GM12878 (cell line): Measurements from ENCODE around the gene USP15. TPM values are rescaled to one million over a fixed set of nuclear protein-coding genes. Genes with fewer than 3 reads are reported as not detected.

Experiments used
- ATAC-seq: fragments of 200-7000 bp; cut with Tn5 transposase; 3 replicates; pipeline ENCODE4 v1.9.1; 2020; ENCODE audit warnings: mild to moderate bottlenecking, moderate library complexity
- BruUV-seq: library from RNA; stranded (reverse); fragments of 400-500 nt; replicated peaks from 2 replicates; lab custom pipeline; 2021; lab: Mats Ljungman, UMichigan
- CTCF ChIA-PET: fragments of 300-600 bp; sonication (Branson Sonifier 250); formaldehyde crosslinking; extraction: SDS; loops from one replicate; lab custom pipeline; 2021; ENCODE audit warnings: inconsistent platforms; lab: Yijun Ruan, JAX
- POLR2A ChIA-PET: fragments of 350-600 bp; formaldehyde crosslinking; extraction: SDS; loops from one replicate; lab custom pipeline; 2021; ENCODE audit warnings: inconsistent platforms; lab: Charles Lee
- RAD21 ChIA-PET: fragments of 300-600 bp; sonication (Branson Sonifier 250); formaldehyde crosslinking; loops from one replicate; lab custom pipeline; 2023; ENCODE audit warnings: antibody characterized with exemption; ENCODE audit not compliant: unreplicated experiment; lab: Charles Lee
- SMC1A ChIA-PET: fragments of 300-600 bp; sonication (Branson Sonifier 250); formaldehyde crosslinking; loops from one replicate; lab custom pipeline; 2023; ENCODE audit not compliant: unreplicated experiment, uncharacterized antibody; lab: Charles Lee
- DNase-seq: peaks from one replicate; pipeline ENCODE4 v3.0.0-alpha.2; 2011; ENCODE audit warnings: low read depth, low spot score
- FAIRE-seq: peaks from 3 replicates; lab custom pipeline; 2011; peaks lifted over from hg19 to GRCh38; lab: Jason Lieb, UNC
- H2AFZ ChIP-seq: 2 replicates; pipeline ENCODE4 v1.6.0; 2011; ENCODE audit warnings: low read depth, low read length, control low read depth; ENCODE audit not compliant: control insufficient read depth
- H3K27ac ChIP-seq: 2 replicates; pipeline ENCODE4 v1.5.1; 2011; ENCODE audit warnings: control low read depth; ENCODE audit not compliant: control insufficient read depth, insufficient read depth
- H3K27me3 ChIP-seq, 2 experiments: replicated peaks in 1 of 2; 2 replicates each; pipeline versions ENCODE4 v1.6.0 to v1.6.1; 2011; ENCODE audit warnings: low read length in 1 of 2; ENCODE audit not compliant: control insufficient read depth in 2 of 2, insufficient read depth in 2 of 2
- H3K36me3 ChIP-seq, 2 experiments: 2 replicates each; pipeline ENCODE4 v1.5.1; 2011; ENCODE audit warnings: low read length in 1 of 2; ENCODE audit not compliant: control insufficient read depth in 2 of 2, insufficient read depth in 2 of 2
- H3K4me1 ChIP-seq: 2 replicates; pipeline ENCODE4 v1.6.1; 2011; ENCODE audit warnings: mild to moderate bottlenecking, low read length, moderate library complexity, mixed read lengths; ENCODE audit not compliant: control insufficient read depth, insufficient read depth
- H3K4me2 ChIP-seq: 2 replicates; pipeline ENCODE4 v1.6.0; 2011; ENCODE audit warnings: control low read depth; ENCODE audit not compliant: control insufficient read depth, insufficient read depth
- H3K4me3 ChIP-seq: fragments of 200-600 bp; sonication (generic); 2 replicates; pipeline ENCODE4 v1.5.1; 2016
- H3K79me2 ChIP-seq: 2 replicates; pipeline ENCODE4 v1.6.0; 2011; ENCODE audit warnings: low read length; ENCODE audit not compliant: control insufficient read depth, insufficient read depth
- H3K9ac ChIP-seq: 2 replicates; pipeline ENCODE4 v1.8.0; 2011; ENCODE audit warnings: low read length, control low read depth, mixed read lengths; ENCODE audit not compliant: control insufficient read depth, insufficient read depth
- H3K9me3 ChIP-seq: replicated peaks from 3 replicates; pipeline ENCODE4 v1.5.1; 2011; ENCODE audit warnings: mild to moderate bottlenecking, low read length; ENCODE audit not compliant: control insufficient read depth, insufficient read depth
- H4K20me1 ChIP-seq: 2 replicates; pipeline ENCODE4 v1.6.0; 2011; ENCODE audit not compliant: control insufficient read depth, insufficient read depth
- JUNB ChIP-seq: IDR thresholded peaks from 2 replicates; pipeline ENCODE4 v1.6.1; 2016; ENCODE audit warnings: antibody characterized with exemption, mild to moderate bottlenecking
- POLR2AphosphoS5 ChIP-seq: IDR thresholded peaks from 2 replicates; pipeline ENCODE4 v1.6.1; 2011; ENCODE audit warnings: mild to moderate bottlenecking, low read length, inconsistent platforms
- RFX5 ChIP-seq: IDR thresholded peaks from 2 replicates; pipeline ENCODE4 v1.6.1; 2011; ENCODE audit warnings: low read depth, low read length, improper control_type of control experiment
- SUZ12 ChIP-seq: fragments of 200-600 bp; sonication (generic); IDR thresholded peaks from one replicate; pipeline ENCODE4 v1.6.1; 2018; ENCODE audit warnings: antibody characterized with exemption, mild to moderate bottlenecking; ENCODE audit not compliant: unreplicated experiment
- WGBS: methylation state at CpG from one replicate; pipeline ENCODE4 v1.1.6; 2016; ENCODE audit warnings: low lambda C conversion rate; ENCODE audit not compliant: insufficient replicate concordance, insufficient coverage; ENCODE audit errors: missing lambda C conversion rate; 5-methylcytosine and 5-hydroxymethylcytosine counted together
- in situ Hi-C: fragments of 300-500 bp; cut with MboI; formaldehyde crosslinking; loops from 9 replicates; pipeline ENCODE4 v1.14.3; 2018; ENCODE audit warnings: mixed read lengths
- intact Hi-C: fragments of 100-400 bp; cut with micrococcal nuclease; formaldehyde crosslinking; loops from one replicate; pipeline ENCODE4 v1.14.2; 2022; ENCODE audit not compliant: unreplicated experiment
- polyA plus RNA-seq, 11 experiments: library from polyadenylated mRNA; depleted of rRNA in 4 of 11; unstranded in 6 of 11; stranded (reverse) in 5 of 11; fragments of >200 nt; fragmentation: Nextera tagmentation in 4 of 11; fragmentation: Illumina TruSeq in 1 of 11; extraction: Ambion mirVana in 4 of 11; extraction: Trizol in 1 of 11; gene quantifications; 1 replicate in 1 of 11; 2 replicates in 10 of 11; pipeline versions ENCODE4 v1.2.1 to v1.2.3, GENCODE V29; 2011 to 2016; ENCODE audit warnings: inconsistent platforms in 2 of 11, missing spikeins in 2 of 11, low read depth in 1 of 11
- total RNA-seq, 4 experiments: library from RNA; depleted of rRNA in 3 of 4; stranded (reverse); fragments of >200 nt in 3 of 4; fragmentation: Illumina TruSeq in 1 of 4; extraction: Trizol in 1 of 4; gene quantifications; 2 replicates each; pipeline versions ENCODE4 v1.2.1 to v1.2.3, GENCODE V29; 2013 to 2021
- TF ChIP-seq, protein P1 (sequence below): fragments of 450-650 bp; IDR thresholded peaks from 2 replicates; pipeline ENCODE4 v1.6.1; 2016; ENCODE audit warnings: mild to moderate bottlenecking, moderate library complexity, borderline replicate concordance

USP15 gene
- total and polyA plus RNA-seq, 10 of the 15 experiments (the other 5 are each of a cell fraction or from before 2014, with no cell fraction given), result 57.6 to 101 (median 90.2) TPM

GRCh38 chr12:62306569-62307530, 46.6 kb downstream of the USP15 start:
- CTCF ChIA-PET, result no interaction called here
- FAIRE-seq (no peak), DNase-seq (no peak)
- intact Hi-C loops, result no loop called here
- 99% methylated on average over 7 of the region's 7 CpGs for WGBS
- TF ChIP-seq RFX5, result no peak
- TF ChIP-seq SUZ12, result no peak
- TF ChIP-seq JUNB, result no peak
- TF ChIP-seq POLR2AphosphoS5, result no peak
- TF ChIP-seq, protein P1, sequence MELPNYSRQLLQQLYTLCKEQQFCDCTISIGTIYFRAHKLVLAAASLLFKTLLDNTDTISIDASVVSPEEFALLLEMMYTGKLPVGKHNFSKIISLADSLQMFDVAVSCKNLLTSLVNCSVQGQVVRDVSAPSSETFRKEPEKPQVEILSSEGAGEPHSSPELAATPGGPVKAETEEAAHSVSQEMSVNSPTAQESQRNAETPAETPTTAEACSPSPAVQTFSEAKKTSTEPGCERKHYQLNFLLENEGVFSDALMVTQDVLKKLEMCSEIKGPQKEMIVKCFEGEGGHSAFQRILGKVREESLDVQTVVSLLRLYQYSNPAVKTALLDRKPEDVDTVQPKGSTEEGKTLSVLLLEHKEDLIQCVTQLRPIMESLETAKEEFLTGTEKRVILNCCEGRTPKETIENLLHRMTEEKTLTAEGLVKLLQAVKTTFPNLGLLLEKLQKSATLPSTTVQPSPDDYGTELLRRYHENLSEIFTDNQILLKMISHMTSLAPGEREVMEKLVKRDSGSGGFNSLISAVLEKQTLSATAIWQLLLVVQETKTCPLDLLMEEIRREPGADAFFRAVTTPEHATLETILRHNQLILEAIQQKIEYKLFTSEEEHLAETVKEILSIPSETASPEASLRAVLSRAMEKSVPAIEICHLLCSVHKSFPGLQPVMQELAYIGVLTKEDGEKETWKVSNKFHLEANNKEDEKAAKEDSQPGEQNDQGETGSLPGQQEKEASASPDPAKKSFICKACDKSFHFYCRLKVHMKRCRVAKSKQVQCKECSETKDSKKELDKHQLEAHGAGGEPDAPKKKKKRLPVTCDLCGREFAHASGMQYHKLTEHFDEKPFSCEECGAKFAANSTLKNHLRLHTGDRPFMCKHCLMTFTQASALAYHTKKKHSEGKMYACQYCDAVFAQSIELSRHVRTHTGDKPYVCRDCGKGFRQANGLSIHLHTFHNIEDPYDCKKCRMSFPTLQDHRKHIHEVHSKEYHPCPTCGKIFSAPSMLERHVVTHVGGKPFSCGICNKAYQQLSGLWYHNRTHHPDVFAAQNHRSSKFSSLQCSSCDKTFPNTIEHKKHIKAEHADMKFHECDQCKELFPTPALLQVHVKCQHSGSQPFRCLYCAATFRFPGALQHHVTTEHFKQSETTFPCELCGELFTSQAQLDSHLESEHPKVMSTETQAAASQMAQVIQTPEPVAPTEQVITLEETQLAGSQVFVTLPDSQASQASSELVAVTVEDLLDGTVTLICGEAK, result no peak
- TF ChIP-seq, all 136 proteins: peak for 0
- peaks cover 19% of the 10 kb centered on the region for H3K9me3 ChIP-seq
- H3K27ac ChIP-seq, result no peak overlapping the region
- in situ Hi-C loops, result no loop called here
- no peak overlapping the region for H2AFZ ChIP-seq
- H3K36me3 ChIP-seq, result peaks cover 6 to 36% of the 10 kb centered on the region in 2 experiments
- POLR2A ChIA-PET, result no interaction called here
- H4K20me1 ChIP-seq, result no peaks in the 10 kb centered on the region
- H3K4me1 ChIP-seq, result no peaks in the 10 kb centered on the region
- no peak overlapping the region for H3K4me2 ChIP-seq
- BruUV-seq, result no TSS peak
- no peaks in the 10 kb centered on the region for H3K27me3 ChIP-seq
- ATAC-seq, result no peak
- RAD21 ChIA-PET, result interaction anchor here (1.4 kb wide), 1 partner anchor 129 kb away, joined by 4 read pairs; no protein-coding TSS in a partner anchor
- no peak overlapping the region for H3K4me3 ChIP-seq
- no peak overlapping the region for H3K9ac ChIP-seq
- peaks cover 20% of the 10 kb centered on the region for H3K79me2 ChIP-seq
- SMC1A ChIA-PET, result interaction anchor here (0.5 to 1.6 kb wide), 2 partner anchors 10 to 28 kb away, joined by 3 to 5 read pairs; no protein-coding TSS in a partner anchor
